ENCODE data around the gene FBN1. TPM values are rescaled to one million over a fixed set of nuclear protein-coding genes. Genes with fewer than 3 reads are reported as not detected.

FBN1 gene
- 18.1 and 25.9 TPM in 2 replicates for total RNA-seq (2014; rRNA removed; shearing (Covaris generic))

GRCh38 chr15:48645558-48646330 is at the start of gene FBN1:
Gene FBN1 (minus strand): TSS chr15:48645709. CDS start chr15:48644769, 940 bp downstream.

Other genes with a start within 250 kb of the FBN1 start
- gene CEP152, start 165.4 kb upstream of the FBN1 start, total RNA-seq (2014; rRNA removed; shearing (Covaris generic)): 17.4 and 23.8 TPM in 2 replicates
- 179 and 252 TPM in 2 replicates for gene EID1, start 232.4 kb upstream of the FBN1 start, total RNA-seq (2014; rRNA removed; shearing (Covaris generic))